ENCODE results near the gene B4GALT2. TPM values are rescaled to one million over a fixed set of nuclear protein-coding genes. Genes with fewer than 3 reads are reported as not detected.

Gene B4GALT2
- total RNA-seq (2022; extraction: Qiagen RNA extraction), result 55.2 to 74.3 TPM (median 69.8 TPM) in 5 replicates

GRCh38 chr1:43978551-43979260 is at the start of gene B4GALT2:
Gene B4GALT2 (plus strand): TSS chr1:43979210. CDS start chr1:43981161, 1,951 bp downstream.

GRCh38 chr1:43933386-43934100 is 45.5 kb upstream of the B4GALT2 start, which contains the start of gene ARTN:
Gene ARTN (plus strand): TSS chr1:43933801. CDS start chr1:43935657, 1,856 bp downstream.

GRCh38 chr1:43946236-43947060 is 32.6 kb upstream of the B4GALT2 start, which contains the start of gene IPO13:
Gene IPO13 (plus strand): TSS chr1:43946950. CDS start chr1:43947601, 651 bp downstream.

GRCh38 chr1:43969746-43970466 is 9.1 kb upstream of the B4GALT2 start, which contains the start of gene DPH2:
Gene DPH2 (plus strand): TSS chr1:43970010. CDS start chr1:43970176, 166 bp downstream.

GRCh38 chr1:43974443-43975248 is 4.4 kb upstream of the B4GALT2 start, which contains the start of gene ATP6V0B:
Gene ATP6V0B (plus strand): TSS chr1:43974960. CDS start chr1:43975041, 81 bp downstream.

GRCh38 chr1:43991476-43992231 is 12.6 kb downstream of the B4GALT2 start, which contains the start of gene CCDC24:
Gene CCDC24 (plus strand): TSS chr1:43991599. CDS start chr1:43991879, 280 bp downstream.

GRCh38 chr1:44031252-44032169 is 52.5 kb downstream of the B4GALT2 start, which contains the start of gene SLC6A9:
Gene SLC6A9 (minus strand): TSS chr1:44031462. CDS start chr1:44024277, 7,185 bp downstream.

Other genes starting within 250 kb of the B4GALT2 start
- gene ARTN, start 45.4 kb upstream of the B4GALT2 start, total RNA-seq (2022; extraction: Qiagen RNA extraction), result 0.14 to 0.39 TPM (median 0.28 TPM) in 5 replicates
- gene IPO13, start 32.3 kb upstream of the B4GALT2 start, total RNA-seq (2022; extraction: Qiagen RNA extraction), result 11.9 to 16.5 TPM (median 14.9 TPM) in 5 replicates
- gene DPH2, start 9.2 kb upstream of the B4GALT2 start, total RNA-seq (2022; extraction: Qiagen RNA extraction), result 34.4 to 40.2 TPM (median 35.9 TPM) in 5 replicates
- 93.2 to 162 TPM (median 133 TPM) in 5 replicates for gene ATP6V0B, start 4.2 kb upstream of the B4GALT2 start, total RNA-seq (2022; extraction: Qiagen RNA extraction)
- gene CCDC24, start 12.4 kb downstream of the B4GALT2 start, total RNA-seq (2022; extraction: Qiagen RNA extraction), result 6.6 to 8.7 TPM (median 8.2 TPM) in 5 replicates
- 11.6 to 14.2 TPM (median 13.2 TPM) in 5 replicates for gene SLC6A9, start 52.3 kb downstream of the B4GALT2 start, total RNA-seq (2022; extraction: Qiagen RNA extraction)
- 0.33 to 0.50 TPM (median 0.46 TPM) in 5 replicates for gene KLF17, start 139.6 kb downstream of the B4GALT2 start, total RNA-seq (2022; extraction: Qiagen RNA extraction)
- gene KLF18, start 162.4 kb downstream of the B4GALT2 start, total RNA-seq (2022; extraction: Qiagen RNA extraction), result 0.01 to 0.06 TPM (median 0.05 TPM) in 4 of 5 replicates, not detected in the other
- gene DMAP1, start 234.3 kb downstream of the B4GALT2 start, total RNA-seq (2022; extraction: Qiagen RNA extraction), result 19.3 to 21.4 TPM (median 20.2 TPM) in 5 replicates

All from A549 treated with AZD2906 at 1 μM for 4 hours (cell line).